GM19193 (cell line): ENCODE measurements around the gene OGFR.

Experiments
- POLR2A ChIP-seq: IDR thresholded peaks from 4 replicates; pipeline ENCODE4 v1.6.1; 2011; ENCODE audit not compliant: insufficient read depth, insufficient read length; ENCODE audit errors: extremely low read depth

Gene OGFR

DNA sequence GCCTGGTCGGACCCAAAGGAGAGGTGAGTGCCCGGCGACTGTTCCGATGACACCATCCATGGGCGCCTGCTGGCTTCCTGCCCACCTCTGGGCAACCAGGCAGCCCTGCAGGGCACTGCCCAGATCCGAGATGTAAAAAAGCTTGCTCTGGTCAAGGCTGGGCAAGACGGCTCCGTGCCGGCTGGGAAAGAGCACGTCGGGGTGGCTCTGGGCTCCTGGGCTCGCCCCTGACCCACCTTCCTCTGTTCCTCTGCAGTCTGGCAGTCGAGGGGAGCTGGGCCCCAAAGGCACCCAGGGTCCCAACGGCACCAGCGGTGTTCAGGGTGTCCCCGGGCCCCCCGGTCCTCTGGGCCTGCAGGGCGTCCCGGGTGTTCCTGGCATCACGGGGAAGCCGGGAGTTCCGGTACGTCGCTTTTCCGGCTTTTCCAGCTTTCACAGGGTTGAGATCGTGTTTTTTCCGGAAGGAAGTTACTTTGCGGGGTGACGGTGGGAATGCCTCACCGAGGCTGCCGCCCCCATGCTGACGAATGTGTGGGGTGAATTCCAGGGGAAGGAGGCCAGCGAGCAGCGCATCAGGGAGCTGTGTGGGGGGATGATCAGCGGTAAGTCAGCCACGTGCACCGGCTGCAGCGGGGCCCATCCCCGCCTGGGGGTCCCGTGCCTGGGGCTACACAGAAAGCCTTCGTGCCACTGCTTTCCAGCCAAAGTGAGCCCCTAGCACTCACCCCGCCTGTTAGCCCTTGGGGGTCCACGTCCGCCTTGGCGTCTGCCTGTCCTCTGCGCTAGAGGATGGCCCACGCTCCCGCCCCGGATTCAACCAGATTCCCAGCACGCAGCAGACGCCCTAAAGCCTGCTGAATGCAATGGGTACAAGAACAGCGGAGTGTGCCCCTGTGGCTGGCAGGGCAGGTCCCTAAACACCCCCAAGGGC is 31.6 kb downstream of the OGFR start:
- TF ChIP-seq POLR2A = no peak

DNA sequence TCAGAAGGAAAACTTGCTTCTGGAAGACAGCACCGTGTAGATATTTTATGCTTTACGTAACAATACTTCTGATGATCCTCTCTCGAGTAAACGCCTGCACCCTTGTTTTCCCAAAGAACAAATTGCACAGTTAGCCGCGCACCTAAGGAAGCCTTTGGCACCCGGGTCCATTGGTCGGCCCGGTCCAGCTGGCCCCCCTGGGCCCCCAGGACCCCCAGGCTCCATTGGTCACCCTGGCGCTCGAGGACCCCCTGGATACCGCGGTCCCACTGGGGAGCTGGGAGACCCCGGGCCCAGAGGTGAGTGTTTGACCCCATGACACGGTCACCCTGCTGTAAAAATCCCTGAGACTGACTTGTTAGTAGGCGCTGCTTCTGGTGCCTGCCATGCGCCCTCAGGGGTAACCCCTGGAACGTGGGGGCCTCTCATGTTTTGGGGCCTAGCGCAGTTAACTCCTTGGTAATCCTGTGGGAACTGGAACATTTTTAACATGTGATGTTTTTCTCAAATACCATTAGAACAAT is 32.4 kb downstream of the OGFR start:
- TF ChIP-seq POLR2A = no peak

GRCh38 chr20:62837790-62838127 is 33.1 kb downstream of the OGFR start:
- no peak for TF ChIP-seq POLR2A

- TF ChIP-seq POLR2A = no peak
Observed at GRCh38 chr20:62838128-62838891, 33.7 kb downstream of the OGFR start.

DNA sequence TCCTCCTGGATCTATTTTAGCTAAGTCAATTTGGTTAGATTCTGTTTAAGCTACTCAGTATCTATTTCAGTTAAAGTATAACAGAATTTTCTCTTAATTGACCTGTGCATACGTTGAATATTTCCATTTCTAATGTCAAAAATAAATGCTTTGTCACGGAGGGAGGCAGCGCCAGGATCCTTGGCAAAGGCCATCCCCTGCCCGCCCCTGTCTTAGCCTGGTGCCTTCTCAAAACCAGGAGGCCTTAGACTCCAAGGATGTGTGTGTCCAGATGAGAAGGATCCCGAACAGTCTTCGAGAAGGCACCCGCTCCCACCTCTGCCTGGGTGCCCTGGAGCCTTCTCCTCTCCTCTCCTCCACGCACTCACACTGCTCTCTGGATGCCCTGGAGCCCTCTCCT is 34.6 kb downstream of the OGFR start:
- no peak for TF ChIP-seq POLR2A

GRCh38 chr20:62839816-62840215 is 35.2 kb downstream of the OGFR start:
- TF ChIP-seq POLR2A = no peak

DNA sequence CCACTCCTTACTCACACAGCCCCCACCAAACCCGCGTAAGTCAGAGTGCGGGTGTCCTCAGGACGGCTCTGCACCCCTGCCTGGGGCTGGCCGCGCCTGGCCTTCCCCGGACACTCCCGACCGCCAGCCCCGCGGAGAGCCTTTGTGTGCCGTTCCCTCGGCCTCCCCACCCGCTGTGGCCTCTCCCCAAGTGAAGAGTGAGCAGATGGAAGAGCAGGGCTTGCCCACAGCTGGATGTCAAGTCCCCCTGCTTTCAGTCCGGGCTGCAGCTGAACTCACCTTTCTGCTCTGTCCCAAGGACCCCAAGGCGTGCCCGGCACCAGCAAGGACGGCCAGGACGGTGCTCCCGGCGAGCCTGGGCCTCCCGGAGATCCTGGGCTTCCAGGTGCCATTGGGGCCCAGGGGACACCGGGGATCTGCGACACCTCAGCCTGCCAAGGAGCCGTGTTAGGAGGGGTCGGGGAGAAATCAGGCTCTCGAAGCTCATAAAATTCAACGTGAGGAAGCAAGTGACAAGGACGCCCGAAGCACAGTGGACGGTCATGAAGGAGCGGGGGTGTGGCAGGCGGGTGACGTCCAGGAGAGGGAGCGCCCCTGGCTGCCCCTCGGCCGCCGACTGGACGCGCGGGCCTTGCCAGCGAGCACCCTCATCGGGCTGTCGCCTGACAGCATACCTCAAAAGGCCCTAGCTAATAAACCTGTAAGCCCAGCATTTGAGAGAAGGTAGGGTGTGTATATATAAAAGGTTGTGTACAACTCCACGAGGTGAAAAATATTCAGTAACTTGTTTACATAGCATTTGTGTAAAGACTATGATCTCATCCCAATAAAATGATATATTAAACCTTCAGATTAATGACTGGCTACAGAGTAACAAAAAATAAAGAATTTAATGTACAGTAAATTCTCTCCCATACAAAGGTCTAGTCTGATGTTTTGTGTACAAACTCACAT is 35.9 kb downstream of the OGFR start:
- no peak for TF ChIP-seq POLR2A

- TF ChIP-seq POLR2A = no peak
Observed at GRCh38 chr20:62841705-62842212, 37.1 kb downstream of the OGFR start.

DNA sequence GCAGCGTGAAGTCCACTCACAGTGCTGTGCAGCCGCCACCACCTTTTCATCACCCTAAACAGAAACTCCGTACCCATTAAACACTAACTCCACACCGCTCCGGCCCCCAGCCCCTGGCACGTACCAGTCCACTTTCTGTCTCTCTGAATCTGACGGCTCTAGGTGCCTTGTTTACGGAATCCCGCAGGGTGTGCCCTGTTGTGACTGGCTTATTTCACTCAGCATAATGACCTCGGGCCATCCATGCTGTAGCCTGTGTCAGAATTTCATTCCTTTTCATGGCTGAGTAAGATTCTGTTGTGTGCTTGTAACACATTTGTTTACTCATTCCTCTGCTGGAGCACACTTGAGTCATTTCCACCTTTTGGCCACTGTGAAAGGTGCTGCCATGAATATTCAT is 39.0 kb downstream of the OGFR start:
- no peak for TF ChIP-seq POLR2A

- no peak for TF ChIP-seq POLR2A
Observed at GRCh38 chr20:62844182-62844581, 39.5 kb downstream of the OGFR start.

GRCh38 chr20:62845416-62846160 is 41.0 kb downstream of the OGFR start:
- no peak for TF ChIP-seq POLR2A

DNA sequence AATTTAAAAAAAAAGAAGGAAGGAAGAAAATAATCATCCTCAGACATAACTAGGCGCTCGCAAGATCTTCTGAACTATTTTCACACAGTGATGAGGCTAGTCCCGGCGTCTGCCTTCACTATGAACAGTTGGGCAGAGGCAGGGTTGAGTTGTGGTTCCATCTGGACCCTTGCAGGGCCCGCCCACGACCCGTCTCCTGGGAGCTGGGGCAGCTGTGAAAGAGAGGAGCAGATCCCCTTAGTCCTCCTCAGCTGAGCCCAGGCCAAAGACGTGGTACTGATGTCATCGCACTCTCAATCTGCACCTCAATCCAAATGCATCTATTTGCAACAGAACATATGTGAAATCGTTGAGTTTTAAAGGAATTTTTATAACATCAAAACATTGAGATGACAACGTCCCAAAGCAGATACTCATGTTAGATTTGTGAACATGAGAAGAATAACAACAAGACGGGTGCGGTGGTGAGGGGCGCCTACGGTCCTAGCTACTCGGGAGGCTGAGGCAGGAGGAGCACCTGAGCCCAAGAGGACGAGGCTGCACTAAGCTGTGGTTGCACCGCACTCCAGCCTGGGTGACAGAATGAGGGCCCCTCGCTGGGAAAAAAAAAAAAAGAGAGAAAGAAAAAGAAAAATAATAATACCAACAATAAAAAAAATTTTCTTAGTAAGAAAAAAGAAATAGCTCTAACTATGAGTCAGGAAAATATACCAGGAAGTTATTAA is 41.7 kb downstream of the OGFR start:
- TF ChIP-seq POLR2A = no peak

DNA sequence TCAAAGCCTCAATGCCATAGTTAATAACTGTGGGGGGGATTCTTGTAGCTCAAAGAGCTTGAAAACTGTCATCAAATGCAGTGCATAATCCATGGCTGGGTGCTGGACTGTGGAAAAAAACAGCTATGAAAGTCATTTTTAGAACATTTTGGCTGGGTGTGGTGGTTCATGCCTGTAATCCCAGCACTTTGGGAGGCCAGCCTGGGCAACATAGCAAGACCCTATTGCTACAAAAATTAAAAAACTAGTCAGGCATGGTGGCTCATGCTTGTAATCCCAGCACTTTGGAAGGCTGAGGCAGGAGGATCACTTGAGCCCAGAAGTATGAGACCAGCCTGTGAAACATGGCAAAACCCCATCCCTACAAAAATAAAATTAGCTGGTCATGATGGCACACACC is 44.8 kb downstream of the OGFR start:
- TF ChIP-seq POLR2A = no peak
